Lower lobe of right lung (tissue), 2 donors: ENCODE measurements around the gene EGF. TPM values are rescaled to one million over a fixed set of nuclear protein-coding genes. Genes with fewer than 3 reads are reported as not detected.

Source experiments
- ATAC-seq, 2 donors: fragments of 200-7000 bp; cut with Tn5 transposase; one replicate each; pipeline ENCODE4 v1.9.1; 2020 to 2022; ENCODE audit warnings: mild to moderate bottlenecking in 2 of 2, moderate library complexity in 2 of 2
- DNase-seq: peaks from one replicate; pipeline ENCODE4 v3.0.0-alpha.2; 2020
- H3K27ac ChIP-seq: fragments of 200-600 bp; one replicate; pipeline ENCODE4 v1.8.0; 2022
- H3K27me3 ChIP-seq: fragments of 200-600 bp; one replicate; pipeline ENCODE4 v1.8.0; 2022; ENCODE audit warnings: low read depth
- H3K36me3 ChIP-seq: fragments of 200-600 bp; one replicate; pipeline ENCODE4 v1.8.0; 2022; ENCODE audit warnings: mild to moderate bottlenecking
- H3K4me1 ChIP-seq: fragments of 200-600 bp; one replicate; pipeline ENCODE4 v1.8.0; 2022
- H3K4me3 ChIP-seq: fragments of 200-600 bp; one replicate; pipeline ENCODE4 v1.8.0; 2022; ENCODE audit warnings: mild to moderate bottlenecking
- H3K9me3 ChIP-seq: fragments of 200-600 bp; one replicate; pipeline ENCODE4 v1.8.0; 2022
- intact Hi-C: fragments of 100-400 bp; cut with DNase I; formaldehyde crosslinking; loops from one replicate; pipeline ENCODE4 v1.11.0; 2022
- total RNA-seq: library from RNA; stranded (reverse); fragmentation: NEBNext Ultra II Directional; extraction: Animal tissue kit (Norgen Biotek cat#: 25700); gene quantifications from one replicate; pipeline ENCODE4 v1.2.1, GENCODE V29; 2021
- TF ChIP-seq, protein P1 (sequence below): fragments of 200-600 bp; IDR thresholded peaks from one replicate; pipeline ENCODE4 v1.8.0; 2022; ENCODE audit warnings: antibody characterized with exemption, mild to moderate bottlenecking
- donor health status: DM: no; HTN: yes; CAD: no; lungs with severe emphysema.

The EGF gene
- total RNA-seq, 1 donor from 2014 or later: 3.5 TPM

DNA sequence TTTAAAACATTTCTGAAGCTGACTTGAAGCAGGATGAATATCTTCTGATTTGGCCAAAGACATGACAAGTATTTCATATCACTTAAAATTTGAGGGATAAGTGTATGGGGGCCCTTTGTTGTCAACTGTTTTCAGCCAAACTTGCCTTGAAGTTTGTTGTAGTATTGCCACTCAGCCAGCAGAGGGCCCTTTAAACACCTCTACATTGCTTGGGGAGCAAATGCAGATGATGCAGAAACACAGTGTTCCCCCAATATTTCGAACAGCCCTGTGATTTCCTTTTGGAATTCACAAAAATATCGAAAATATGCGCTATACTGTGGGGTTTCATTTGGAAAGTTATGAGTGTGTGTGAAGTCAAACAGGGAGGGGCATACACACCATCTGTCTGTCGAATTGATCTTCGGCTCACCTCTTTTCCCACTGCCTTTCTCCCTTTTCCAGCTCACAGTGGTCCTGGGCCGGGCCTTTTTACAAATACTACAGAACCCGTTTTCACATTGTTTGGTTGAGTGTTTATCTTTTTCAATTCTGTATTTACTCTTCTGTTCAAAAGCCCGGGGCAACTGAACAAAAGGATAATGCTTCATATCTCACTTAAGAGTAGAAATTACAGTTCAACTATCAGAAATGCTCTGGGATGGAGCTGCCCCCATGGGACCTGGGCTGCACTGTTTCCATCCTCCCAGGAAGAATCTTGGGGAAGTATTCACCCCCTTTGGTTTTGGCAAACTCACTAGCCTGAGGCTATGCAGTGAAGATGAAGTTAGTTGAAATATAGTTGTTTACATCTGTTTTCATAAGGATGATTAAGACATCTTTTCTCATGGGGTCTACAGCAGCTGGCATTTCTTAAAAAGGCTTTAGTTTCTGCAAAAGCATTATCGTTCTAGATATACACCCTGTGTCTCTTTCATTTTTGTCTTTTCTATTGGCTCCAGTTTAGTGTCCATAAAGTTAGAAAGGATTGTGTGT is 137.6 kb downstream of the EGF start:
- no peaks in the 10 kb centered on the region for H3K9me3 ChIP-seq
- no peaks in the 10 kb centered on the region for H3K36me3 ChIP-seq
- ATAC-seq: peak; percentile 48 to 57
- H3K4me3 ChIP-seq: no peak overlapping the region
- TF ChIP-seq, protein P1, sequence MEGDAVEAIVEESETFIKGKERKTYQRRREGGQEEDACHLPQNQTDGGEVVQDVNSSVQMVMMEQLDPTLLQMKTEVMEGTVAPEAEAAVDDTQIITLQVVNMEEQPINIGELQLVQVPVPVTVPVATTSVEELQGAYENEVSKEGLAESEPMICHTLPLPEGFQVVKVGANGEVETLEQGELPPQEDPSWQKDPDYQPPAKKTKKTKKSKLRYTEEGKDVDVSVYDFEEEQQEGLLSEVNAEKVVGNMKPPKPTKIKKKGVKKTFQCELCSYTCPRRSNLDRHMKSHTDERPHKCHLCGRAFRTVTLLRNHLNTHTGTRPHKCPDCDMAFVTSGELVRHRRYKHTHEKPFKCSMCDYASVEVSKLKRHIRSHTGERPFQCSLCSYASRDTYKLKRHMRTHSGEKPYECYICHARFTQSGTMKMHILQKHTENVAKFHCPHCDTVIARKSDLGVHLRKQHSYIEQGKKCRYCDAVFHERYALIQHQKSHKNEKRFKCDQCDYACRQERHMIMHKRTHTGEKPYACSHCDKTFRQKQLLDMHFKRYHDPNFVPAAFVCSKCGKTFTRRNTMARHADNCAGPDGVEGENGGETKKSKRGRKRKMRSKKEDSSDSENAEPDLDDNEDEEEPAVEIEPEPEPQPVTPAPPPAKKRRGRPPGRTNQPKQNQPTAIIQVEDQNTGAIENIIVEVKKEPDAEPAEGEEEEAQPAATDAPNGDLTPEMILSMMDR: peak; percentile 75
- H3K27ac ChIP-seq: no peak overlapping the region
- no peaks in the 10 kb centered on the region for H3K27me3 ChIP-seq
- no peaks in the 10 kb centered on the region for H3K4me1 ChIP-seq
- no peak for DNase-seq
- intact Hi-C loops: loop anchor here (10.0 kb wide), 1 partner anchor 165 kb away; no protein-coding TSS in a partner anchor

DNA sequence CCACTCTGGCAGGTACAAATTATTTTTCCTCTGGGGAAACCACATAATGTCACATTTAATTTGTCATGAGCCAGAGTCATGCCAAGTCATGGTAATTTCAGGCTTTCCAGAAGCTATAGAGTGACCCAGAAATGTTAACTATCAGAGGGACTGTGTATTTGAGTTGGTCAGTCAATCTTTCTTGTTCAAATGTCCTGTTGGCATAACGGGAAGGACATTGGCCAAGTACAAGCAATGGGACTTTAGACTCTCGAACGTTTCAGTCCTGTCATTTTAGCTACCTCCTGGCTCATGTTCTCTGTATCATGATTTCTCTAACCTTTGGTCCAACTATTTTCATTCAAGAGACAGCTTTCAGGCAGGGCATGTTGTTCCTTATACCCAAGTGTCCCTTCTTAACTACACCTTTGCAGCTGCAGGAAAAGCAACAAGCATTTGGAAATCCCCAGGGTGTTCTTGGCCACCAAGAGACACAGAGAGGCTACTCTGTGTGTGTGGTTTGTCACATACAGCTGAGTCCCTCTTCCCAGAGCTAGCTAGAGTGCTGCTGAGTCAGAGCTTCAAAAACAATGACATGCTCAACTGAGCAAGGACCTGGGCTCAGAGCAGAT is 142.6 kb downstream of the EGF start:
- Histone ChIP-seq H3K27me3 (no peaks in the 10 kb centered on the region), H3K36me3 (no peaks in the 10 kb centered on the region), H3K4me1 (peaks cover 6% of the 10 kb centered on the region), H3K27ac (no peak overlapping the region), H3K9me3 (no peaks in the 10 kb centered on the region), H3K4me3 (no peak overlapping the region)
- ATAC-seq: no peak
- intact Hi-C loops: no loop called here
- TF ChIP-seq, protein P1: no peak
- DNase-seq: no peak

DNA sequence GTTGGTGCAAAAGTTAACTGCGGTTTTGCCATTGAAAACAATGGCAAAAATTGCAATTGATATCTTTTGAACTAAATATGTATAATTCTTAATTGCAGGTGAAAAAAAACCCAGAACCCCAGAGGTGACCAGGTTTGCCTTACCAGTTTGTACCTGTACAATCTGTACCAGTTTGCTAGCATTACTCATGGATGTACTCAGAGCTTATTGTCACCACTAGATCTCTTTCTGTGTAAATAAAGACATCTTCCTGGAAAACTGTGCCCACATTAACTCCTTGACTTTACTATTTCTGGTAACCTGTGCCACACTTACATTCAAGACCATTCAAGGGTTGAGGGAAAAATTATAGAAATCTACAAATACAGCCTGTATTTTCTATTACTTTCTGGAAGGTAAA is 146.0 kb downstream of the EGF start:
- ATAC-seq: peak in 1 of 2 donors; percentile 48
- intact Hi-C loops: no loop called here

DNA sequence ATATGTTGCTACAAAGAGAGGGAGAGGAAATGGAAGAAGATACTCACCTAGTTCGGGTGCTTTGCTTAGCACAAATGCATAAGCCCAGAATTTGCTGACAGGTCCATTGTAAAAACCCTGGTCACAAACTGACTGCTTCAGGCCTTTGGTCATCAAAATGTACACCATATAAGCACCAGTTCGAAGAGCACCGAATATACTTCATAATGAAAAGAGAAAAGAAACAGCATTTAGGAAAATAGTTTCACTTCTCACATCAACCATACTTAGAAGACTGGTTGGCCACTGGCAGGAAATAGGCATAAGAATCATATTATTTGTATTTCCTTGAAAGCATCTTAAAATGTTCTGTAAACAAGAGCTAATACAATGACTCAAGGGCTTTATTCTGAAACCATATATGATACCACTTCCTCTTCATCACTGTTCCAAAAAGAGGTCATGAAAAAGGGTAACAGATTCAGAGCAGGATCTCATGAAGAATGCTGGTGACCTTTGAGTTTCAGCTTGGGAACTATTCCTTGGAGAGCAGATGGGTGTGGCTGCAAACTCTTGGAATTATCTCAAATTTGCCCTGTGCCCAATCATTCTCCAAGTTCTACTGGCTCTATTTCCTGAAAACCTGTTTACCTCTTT is 147.0 kb downstream of the EGF start:
- DNase-seq (no peak), ATAC-seq (peak; percentile 30 to 50)
- Histone ChIP-seq H3K4me1 (peaks cover 11% of the 10 kb centered on the region), H3K9me3 (no peaks in the 10 kb centered on the region), H3K27ac (no peak overlapping the region), H3K27me3 (no peaks in the 10 kb centered on the region), H3K36me3 (no peaks in the 10 kb centered on the region), H3K4me3 (no peak overlapping the region)
- intact Hi-C loops: no loop called here
- TF ChIP-seq, protein P1: no peak

More for the DNA sequence above, 146.0 kb downstream of the EGF start:
- Histone ChIP-seq H3K4me1 (peaks cover 11% of the 10 kb centered on the region), H3K27ac (no peak overlapping the region), H3K27me3 (no peaks in the 10 kb centered on the region), H3K9me3 (no peaks in the 10 kb centered on the region), H3K36me3 (no peaks in the 10 kb centered on the region), H3K4me3 (no peak overlapping the region)
- no peak for DNase-seq
- TF ChIP-seq, protein P1: no peak

DNA sequence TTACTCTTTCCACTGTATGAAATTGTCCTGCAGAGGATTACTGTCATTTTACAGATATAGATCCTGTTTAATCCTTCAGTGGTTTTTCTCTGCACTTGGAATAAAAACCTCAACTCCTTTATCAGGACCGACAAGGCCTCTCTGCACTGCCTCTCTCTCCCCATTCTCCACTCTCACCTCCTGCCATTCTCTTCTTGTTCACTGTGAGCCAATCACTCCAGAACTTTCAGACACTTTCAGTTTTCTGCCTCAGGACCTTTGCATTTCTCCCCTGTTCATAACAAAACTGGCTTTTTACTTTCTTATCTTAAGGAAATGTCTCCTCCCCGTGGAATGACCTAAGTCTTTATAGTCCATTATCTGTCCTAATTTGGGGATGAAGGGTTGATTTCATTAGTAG is 148.4 kb downstream of the EGF start:
- ATAC-seq (no peak), DNase-seq (no peak)
- TF ChIP-seq, protein P1: no peak
- H3K4me1 ChIP-seq: peaks cover 11% of the 10 kb centered on the region
- intact Hi-C loops: no loop called here
- H3K9me3 ChIP-seq: no peaks in the 10 kb centered on the region
- no peaks in the 10 kb centered on the region for H3K36me3 ChIP-seq
- no peaks in the 10 kb centered on the region for H3K27me3 ChIP-seq
- H3K4me3 ChIP-seq: no peak overlapping the region
- no peak overlapping the region for H3K27ac ChIP-seq
